HG03432 (cell line): ENCODE measurements around the gene PSMD2.

Experiments
- ATAC-seq: cut with Tn5 transposase; IDR thresholded peaks from one replicate; pipeline ENCODE4 v1.9.1; 2021; ENCODE audit warnings: mild to moderate bottlenecking, moderate library complexity; ENCODE audit not compliant: unreplicated experiment

The PSMD2 gene

DNA sequence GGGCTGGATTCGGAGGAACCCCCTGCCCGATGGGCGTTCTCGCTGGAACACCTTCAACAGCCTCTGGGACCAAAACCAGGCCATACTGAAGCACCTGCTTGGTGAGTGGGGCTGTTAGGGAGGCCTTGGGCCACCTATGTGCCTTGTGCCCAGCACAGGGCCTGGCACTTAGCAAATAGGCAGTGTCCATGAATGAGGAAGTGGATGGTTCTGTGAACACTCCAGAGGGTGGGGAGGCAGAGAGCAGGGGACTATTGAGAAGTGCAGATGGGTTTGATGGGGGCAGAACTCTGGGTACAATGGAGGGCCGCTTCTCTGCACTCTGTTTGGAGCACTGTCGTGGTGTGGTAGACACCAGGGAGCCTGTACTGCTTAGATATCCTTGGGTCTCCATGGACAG, 21.7 kb upstream of the PSMD2 start:
- no peak for ATAC-seq

DNA sequence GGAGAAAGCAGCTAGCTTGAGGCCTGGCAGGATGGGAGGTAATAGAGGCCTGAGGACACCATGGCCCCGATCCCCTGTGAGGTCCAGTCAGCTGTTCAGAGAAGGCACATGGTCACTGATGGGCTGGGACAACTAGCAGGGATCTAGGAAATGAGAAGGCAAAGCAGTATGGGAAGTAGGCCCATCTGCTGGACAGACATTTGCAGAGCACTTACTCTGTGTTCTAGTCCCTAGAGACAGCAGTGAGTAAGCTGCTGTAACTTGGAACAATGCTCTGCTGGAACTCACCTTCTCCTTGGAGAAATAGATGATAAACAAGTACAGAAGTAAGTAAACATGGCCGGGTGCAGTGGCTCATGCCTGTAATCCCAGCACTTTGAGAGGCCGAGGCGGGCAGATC, 16.1 kb upstream of the PSMD2 start:
- ATAC-seq, result no peak

DNA sequence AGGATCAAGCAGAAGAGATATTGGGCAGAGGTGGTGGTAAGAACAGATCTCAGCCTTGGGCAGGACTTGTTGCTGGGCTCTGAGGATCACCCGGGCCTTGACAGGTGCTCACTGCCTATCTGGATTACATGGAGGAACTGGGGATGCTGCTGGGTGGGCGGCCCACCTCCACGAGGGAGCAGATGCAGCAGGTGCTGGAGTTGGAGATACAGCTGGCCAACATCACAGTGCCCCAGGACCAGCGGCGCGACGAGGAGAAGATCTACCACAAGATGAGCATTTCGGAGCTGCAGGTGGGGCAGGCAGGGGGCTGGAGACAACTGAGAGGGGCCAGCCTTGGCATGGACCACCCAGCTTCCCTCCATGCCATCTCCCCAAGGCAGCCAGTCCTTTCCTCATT, 15.4 kb upstream of the PSMD2 start:
- ATAC-seq, result no peak

DNA sequence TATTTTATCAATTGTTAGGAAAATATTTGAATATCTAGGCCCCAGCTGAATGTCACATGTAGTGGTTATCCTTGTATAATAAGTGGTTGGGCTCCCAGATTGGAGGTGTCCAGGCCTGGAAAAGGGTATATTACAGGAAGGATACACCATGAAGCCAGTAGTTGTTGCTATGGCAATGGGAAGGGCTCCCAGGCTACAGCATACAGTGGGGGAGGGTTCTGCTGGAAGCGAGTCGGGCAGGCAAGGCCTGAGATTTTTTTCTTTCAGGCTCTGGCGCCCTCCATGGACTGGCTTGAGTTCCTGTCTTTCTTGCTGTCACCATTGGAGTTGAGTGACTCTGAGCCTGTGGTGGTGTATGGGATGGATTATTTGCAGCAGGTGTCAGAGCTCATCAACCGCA, 14.3 kb upstream of the PSMD2 start:
- no peak for ATAC-seq

DNA sequence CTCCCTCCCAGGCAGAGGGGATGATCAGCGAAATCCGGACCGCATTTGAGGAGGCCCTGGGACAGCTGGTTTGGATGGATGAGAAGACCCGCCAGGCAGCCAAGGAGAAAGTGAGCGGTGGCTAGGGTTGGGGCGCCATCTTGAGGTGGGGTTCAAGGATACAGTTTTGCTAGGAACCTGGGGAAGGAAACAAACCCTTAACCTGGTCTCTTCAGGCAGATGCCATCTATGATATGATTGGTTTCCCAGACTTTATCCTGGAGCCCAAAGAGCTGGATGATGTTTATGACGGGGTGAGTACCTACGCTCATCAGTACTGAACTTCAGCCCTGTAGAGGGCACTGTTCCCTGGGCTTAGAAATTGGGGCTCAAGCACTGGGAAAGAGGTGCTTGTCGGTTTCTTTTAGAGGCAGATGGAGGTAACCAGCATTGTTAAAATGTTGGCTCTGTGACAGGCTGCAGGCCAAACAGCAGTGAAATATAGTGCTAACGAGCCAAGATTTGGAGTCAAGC, 9.6 kb upstream of the PSMD2 start:
- no peak for ATAC-seq

DNA sequence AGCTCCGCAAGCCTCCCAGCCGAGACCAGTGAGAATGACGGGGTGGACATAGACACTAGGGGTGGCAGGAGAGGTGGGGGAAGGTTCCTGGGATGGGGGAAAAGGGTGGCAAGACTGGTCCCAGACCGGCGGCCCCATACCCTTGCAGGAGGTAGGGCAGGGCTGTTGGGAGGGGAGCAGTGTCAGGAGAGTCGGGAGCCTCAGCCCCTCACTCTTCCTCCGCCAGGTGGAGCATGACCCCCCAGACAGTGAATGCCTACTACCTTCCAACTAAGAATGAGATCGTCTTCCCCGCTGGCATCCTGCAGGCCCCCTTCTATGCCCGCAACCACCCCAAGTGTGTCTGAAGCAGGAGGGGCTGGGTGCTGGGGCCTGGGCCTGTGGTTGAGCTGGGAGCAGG, 8.7 kb upstream of the PSMD2 start:
- no peak for ATAC-seq

DNA sequence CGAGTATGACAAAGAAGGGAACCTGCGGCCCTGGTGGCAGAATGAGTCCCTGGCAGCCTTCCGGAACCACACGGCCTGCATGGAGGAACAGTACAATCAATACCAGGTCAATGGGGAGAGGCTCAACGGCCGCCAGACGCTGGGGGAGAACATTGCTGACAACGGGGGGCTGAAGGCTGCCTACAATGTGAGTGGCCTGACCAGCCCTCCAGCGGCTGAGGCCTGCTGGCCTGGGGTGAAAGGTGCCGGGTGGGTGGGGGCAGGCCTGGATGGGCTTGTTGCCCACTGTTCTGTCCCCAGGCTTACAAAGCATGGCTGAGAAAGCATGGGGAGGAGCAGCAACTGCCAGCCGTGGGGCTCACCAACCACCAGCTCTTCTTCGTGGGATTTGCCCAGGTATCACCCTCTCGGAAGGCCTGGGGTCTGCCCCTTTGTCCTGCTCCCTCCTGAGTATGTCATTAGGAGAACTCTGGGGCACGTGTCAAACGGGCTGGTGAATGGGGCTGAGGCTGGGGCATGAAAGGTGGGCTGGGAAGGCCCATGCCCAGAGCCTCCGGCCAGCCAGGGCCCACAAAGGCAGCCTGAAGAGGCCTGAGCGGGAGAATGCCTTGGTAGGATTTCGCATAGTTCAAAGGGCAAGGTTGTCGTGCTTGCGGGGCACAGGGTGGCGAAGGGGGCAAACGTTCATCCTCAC, 7.8 kb upstream of the PSMD2 start:
- no peak for ATAC-seq

DNA sequence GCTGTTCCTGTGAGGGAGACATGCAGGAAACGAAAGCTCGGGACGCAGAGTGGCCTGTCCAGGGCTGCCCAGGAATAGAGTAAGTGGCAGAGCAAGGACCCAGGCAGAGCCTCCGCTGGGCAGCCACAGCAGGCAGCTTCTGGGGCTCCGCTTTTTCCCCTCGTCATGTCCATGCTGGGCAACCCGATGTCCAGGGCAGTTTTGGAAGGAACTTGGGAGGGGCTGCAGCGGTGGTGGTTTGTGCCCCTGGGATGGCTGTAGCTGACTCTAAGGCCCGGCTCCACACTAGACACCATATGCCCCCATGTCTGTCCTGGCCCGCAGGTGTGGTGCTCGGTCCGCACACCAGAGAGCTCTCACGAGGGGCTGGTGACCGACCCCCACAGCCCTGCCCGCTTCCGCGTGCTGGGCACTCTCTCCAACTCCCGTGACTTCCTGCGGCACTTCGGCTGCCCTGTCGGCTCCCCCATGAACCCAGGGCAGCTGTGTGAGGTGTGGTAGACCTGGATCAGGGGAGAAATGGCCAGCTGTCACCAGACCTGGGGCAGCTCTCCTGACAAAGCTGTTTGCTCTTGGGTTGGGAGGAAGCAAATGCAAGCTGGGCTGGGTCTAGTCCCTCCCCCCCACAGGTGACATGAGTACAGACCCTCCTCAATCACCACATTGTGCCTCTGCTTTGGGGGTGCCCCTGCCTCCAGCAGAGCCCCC, 7.1 kb upstream of the PSMD2 start:
- no peak for ATAC-seq

DNA sequence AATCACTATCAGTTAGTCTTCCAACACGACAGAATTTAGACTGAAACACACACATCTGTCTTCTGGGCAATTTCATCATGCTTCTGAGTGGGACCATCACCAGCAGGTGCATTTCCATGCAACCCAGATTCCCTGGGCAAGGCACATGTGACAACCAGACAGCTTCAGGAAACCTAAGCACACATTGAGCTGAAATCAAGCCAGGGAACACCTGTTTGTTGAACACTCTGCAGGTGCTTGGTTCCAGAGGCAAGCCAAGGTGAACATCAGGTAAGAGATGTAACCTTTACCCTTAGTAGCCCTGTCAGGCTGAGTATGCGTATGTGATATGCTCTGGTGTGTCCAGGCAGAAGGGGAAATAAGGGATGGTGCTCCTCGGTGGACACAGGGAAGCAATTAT, 3.3 kb upstream of the PSMD2 start:
- no peak for ATAC-seq

DNA sequence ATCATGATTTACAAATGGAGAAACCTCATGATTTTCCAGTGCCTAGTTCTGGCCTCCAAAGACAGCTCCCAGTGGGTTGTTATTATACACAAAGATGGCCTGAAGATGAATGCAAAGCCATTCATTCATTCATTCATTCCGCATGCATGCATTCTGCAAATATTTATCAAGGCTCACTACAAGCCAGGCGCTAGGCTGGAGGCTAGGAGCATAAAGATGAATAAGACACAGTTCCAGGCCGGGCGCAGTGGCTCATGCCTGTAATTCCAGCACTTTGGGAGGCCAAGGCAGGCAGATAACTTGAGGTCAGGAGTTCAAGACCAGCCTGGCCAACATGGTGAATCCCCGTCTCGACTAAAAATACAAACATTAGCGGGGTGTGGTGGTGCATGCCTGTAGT, 2.4 kb upstream of the PSMD2 start:
- ATAC-seq, result no peak

DNA sequence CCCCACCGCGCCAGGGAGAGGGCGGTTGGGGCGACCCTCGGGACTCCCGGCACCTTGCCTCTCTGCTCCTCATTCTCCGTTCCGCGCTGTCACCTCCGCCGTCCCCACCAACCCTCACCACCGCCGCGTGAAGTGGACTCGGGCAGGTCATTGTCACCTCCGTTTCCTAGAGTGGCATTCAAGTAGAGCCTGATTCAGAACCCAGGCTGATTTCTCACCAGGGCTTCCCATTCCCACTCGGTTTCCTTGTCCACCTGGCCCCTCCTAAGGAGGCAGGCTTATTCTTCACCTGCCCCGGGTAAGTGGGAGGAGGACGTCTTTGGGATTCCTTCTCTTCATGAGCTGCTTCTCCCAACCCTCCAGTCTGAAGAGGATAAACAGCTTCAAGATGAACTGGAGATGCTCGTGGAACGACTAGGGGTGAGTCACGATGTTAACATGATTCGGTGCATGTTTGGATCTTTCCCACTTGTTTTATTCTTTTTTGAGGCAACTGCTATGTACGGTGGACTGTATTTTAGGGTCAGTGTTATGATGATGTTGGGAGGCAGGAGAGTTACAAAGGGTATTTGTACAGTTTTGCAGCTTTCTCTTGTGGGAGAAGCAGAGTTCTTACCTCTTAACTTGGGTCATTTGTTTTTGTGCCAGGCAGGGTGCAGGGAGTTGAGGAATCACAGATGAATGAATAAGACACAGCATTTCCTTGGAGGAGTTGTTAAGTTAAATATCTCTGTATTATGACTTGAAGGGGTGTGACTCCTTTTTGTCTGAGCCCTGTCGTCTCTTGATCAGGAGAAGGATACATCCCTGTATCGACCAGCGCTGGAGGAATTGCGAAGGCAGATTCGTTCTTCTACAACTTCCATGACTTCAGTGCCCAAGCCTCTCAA, 692 bp downstream of the PSMD2 start:
- ATAC-seq, result peak; percentile 12

DNA sequence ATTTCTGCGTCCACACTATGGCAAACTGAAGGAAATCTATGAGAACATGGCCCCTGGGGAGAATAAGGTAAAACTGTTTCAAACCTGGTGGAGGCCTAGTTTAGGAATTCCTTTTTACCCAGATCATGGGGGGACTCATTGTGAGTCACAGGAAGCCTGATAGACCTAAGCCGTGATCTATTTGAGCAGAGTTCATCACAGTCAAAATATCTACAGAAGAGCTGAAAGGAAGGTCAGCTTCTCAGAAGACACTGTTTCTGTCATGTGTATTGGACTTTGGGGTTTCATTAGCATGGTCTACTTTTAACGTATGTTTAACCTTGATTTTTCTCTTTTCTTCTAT, 1.3 kb downstream of the PSMD2 start:
- ATAC-seq, result no peak

DNA sequence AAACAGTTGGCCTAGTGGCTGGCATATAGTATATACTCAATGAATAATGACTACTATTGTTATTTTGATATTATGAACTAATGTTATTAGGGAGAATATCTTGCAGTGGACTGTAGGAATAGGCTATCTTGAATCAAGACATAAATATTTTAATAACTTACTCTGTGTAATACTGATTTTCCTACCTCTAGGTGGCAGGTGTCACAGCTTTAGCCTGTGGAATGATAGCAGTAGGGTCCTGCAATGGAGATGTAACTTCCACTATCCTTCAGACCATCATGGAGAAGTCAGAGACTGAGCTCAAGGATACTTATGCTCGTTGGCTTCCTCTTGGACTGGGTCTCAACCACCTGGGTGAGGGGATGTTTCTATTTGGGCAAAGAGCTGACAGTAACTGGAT, 6.5 kb downstream of the PSMD2 start:
- no peak for ATAC-seq

DNA sequence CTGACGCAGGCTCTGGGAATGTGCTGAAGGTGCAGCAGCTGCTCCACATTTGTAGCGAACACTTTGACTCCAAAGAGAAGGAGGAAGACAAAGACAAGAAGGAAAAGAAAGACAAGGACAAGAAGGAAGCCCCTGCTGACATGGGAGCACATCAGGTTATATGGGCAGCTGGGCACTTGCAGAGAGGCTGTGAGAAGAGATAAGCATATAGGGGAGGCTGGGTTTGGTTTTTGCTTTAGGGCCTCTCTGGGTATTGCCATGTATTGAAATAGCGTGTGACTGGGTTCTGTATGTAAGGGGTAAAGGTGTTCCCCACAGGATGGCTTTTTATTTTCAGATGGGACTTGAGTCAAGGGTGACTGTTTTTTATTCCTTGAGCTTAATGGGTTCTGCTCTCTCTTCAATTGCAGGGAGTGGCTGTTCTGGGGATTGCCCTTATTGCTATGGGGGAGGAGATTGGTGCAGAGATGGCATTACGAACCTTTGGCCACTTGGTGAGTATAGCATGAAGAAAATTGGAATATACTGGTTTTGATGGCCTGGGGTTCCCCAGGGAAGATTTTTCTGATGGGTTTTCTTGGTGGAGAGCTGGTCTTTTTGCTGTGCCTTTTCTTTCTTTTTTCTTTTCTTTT, 7.4 kb downstream of the PSMD2 start:
- ATAC-seq, result no peak

DNA sequence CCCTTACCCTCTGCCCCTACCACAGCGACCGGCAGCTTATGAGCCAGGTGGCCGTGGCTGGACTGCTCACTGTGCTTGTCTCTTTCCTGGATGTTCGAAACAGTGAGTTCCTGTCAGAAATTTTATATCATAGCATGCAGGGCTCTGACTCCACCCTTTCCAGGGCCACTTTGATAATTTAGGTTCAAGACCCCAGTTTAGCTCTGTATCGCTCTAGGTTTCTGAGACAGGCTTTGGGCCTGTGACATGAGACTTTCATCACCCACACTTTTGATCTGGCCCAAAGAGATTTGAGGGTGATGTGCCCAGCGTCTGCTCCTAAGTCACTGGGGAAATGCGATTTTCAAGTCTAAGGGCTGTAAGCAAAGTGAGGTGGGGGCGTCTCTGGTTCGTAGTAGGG, 8.9 kb downstream of the PSMD2 start:
- no peak for ATAC-seq

DNA sequence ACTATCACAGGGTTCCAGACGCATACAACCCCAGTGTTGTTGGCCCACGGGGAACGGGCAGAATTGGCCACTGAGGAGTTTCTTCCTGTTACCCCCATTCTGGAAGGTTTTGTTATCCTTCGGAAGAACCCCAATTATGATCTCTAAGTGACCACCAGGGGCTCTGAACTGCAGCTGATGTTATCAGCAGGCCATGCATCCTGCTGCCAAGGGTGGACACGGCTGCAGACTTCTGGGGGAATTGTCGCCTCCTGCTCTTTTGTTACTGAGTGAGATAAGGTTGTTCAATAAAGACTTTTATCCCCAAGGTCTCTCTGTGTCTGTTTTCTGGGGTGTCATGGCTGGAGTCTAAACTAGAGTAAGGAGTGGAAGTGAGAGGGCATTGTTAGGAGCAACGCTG, 9.7 kb downstream of the PSMD2 start:
- no peak for ATAC-seq

DNA sequence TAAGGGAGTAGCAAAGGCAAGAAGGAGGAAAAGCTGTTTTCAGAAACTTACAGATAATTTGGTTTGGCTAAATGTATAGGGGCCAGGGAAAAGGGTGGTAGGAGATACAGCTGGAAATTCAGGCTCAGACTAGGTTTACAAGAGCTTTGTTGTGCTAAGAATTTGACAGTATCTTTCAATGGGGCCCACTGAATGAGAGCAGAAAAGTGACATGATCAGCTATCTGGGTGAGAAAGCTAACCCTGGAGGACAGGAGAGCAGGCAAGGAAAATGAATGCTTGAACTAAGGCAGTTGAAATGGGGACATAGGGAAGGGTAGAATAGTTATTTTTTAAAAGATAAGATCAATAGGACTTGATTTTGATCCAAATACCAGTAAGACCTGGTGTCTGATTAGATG, 12.6 kb downstream of the PSMD2 start:
- no peak for ATAC-seq

DNA sequence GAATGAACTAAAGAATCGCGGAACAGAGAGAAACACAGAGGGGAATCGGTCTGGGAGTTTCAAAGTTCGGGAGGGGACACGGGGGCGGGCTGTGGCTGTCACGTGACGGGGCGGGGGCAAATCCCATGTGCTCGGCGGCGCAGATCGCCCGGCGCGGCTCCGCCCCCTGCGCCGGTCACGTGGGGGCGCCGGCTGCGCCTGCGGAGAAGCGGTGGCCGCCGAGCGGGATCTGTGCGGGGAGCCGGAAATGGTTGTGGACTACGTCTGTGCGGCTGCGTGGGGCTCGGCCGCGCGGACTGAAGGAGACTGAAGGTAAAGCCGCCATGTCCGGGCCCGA, 15.3 kb downstream of the PSMD2 start, which contains the start of gene EIF4G1:
Gene EIF4G1 (plus strand): TSS at position 244 of the 337 bp plus-strand sequence. CDS start 1,191 bp downstream, outside the sequence.
- peak; percentile 87 for ATAC-seq

DNA sequence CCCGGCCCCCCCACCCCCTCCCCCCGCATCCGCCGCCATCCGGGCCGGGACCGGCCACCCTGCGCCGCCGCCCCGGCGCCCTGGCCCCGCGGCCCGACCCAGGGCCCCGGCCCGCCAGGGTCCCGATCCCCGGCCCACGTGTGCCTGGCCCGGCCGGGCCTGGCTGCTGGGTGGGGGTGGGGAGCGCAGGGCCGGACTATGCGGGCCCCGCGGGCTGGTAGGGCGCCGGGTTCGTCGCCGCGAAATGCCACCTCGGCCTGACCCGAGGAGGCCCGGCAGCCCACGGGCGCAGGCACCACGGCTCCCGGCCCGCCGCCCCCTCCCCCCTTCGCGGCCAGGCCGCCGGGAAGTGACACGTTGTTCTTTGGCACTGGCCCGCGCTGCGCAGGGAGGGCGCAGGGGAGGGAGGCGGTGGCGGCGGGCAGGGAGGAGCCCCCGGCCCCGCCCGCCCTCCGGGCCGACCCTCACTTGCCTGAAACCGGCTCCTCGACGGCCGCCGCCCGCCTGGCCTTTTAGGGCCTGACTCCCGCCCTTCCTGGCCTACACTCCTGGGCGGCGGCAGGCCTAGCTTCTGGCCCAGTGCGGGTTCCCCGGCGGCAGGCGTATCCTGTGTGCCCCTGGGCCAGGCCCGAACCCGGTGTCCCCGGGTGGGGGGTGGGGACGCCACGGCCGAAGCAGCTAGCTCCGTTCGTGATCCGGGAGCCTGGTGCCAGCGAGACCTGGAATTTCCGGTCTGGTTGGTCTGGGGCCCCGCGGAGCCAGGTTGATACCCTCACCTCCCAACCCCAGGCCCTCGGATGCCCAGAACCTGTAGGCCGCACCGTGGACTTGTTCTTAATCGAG, 15.9 kb downstream of the PSMD2 start:
- peak; percentile 50 for ATAC-seq

DNA sequence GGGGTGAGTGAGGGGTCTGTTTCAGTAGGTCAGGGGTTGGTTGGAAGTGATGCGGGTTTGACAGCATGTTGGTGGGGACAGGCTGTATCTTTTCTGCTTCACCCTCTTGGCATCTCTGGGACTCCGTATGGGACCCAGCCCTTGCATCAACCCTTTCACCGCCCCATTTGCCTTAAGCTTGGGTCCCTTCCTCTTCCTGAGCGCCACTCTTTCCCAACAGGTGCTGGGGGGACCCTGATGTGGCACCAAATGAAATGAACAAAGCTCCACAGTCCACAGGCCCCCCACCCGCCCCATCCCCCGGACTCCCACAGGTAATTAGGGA, 16.5 kb downstream of the PSMD2 start:
- peak; percentile 4 for ATAC-seq
